ENCODE data around the gene ST6GALNAC6.
A peak's percentile ranks its signal among the peaks of the same experiment; 100 is the strongest.

Gene ST6GALNAC6

DNA sequence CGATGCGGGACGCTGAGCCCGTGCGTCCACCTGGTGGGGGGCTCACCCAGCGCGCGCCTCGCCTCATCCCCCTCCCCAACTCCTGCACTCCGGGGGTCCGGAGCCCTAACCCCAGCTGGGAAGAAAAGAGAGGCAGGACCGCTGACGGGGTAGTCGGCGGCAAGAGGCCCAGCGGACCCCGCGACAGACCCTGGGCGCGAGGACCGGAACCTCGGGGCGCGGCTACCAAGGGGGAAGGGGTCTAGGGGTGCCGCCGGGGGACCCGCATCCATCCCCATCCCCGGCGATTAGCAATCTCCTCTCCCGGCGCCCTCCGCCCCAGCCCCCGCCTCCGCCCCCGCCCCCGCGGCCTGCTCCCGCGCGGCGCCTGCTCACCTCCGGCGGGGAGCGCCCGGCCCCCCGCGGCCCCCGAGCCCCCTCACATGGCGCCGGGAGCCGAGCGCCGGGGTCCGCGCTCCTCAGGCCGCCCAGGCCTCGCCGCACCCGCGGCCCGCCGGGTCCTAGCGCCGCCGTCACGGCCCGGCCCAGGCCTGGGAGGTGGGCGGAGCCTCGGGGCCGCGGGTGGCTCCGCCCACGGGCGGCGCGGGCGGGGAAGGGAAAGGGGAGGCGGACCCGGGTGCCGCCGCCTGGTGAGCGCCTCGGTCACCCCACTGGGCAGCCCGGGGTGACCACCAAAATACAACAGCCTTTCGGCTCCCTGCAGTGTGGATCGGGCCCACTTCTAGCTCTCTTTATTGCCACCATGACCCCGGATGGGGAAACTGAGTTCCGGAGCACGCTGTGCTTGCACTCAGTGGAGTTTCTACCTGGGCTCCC lies at the start of gene ST6GALNAC6:
TSS of gene ST6GALNAC6 (minus strand) at position 476 of the 816 bp plus-strand sequence. CDS start 1,622 bp downstream, outside the sequence.
- DNase-seq = peak; percentile 30

DNA sequence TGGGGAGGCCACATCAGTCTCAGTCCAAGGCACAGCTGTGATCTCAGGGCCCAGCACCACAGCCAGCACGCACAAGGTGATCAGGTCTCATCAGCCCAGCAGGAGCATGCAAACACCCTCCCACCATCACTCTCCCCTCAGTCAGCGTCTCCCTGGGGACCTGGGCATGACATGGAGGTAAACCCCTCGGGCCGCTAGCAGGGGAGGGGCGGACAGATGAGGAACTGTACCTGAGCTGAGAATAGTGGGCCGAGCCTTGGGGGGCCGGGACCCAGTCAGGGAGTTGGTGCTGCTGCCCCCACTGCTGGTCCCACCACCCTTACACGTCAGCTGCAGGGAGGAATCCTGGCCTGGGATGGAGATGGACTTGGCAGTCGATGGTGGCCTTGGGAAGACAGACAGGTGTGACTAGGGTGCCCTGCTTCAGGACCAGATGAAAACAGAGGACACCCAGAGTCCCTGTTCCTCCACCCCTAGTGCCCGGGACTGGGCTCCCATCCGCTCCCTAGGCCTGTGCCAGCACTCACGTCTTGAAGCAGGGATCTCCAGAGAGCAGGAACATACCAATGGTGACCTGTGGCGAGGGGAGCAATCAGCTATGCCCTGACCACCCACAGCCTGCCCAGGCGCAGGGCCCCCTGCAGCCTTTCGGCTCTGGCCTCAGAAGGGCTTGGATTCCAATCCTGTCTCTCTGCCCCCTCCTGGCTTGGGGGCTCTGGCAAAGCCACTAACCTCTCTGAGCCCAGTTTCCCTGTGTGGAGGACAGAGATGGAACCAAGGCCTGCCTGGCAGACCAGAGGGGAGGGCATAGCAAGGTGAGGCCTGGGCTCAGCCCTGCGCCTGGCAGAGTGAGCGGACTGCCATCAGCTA lies 48.7 kb upstream of the ST6GALNAC6 start:
- no peak for DNase-seq

- no peak for DNase-seq
These were observed 47.3 kb upstream of the ST6GALNAC6 start for GRCh38 chr9:127946728-127947127.

DNA sequence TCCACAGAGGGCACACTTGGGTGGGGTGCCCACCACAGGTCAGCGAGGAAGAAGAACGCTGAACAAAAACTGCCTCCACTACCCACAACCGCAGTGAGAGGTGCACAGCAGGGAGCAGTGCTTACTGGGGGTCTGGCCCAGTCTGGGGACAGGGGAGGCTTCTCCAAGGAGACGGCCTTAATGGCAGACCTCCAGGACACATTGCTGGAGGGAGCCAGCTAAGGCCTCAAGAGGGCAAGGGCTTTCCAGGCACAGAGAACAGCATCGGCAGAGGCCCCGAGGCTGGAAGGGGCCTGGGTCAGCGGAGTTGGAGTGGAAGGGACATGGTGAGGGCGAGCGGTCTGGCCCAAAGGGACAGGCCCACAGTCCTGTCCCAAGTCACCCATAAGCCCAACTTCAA lies 46.5 kb upstream of the ST6GALNAC6 start:
- DNase-seq = no peak

- DNase-seq = no peak
These were observed 45.9 kb upstream of the ST6GALNAC6 start for GRCh38 chr9:127945338-127945737.

GRCh38 chr9:127944586-127945218 lies 45.3 kb upstream of the ST6GALNAC6 start:
- no peak for DNase-seq

DNA sequence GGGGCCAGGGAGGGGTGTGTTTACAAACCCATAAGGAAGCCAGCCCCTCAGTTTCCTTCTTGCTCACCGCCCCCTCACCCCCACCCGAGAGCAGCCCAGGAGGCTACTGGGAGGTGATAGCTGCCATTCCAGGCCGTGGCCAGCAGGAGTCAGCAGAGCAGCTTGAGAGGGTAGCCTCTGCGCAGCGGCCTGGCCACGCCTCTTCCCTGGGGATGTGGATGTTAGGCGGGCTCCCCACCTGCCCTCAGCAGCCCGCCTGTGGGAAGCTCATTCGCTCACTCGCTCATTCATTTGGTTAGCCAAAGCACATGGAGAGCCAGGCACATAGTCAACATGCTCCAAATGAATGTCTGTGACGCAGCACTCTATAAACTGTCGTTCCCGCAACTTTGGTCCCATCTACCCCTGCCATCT lies 44.3 kb upstream of the ST6GALNAC6 start:
- DNase-seq = peak; percentile 79

- no peak for DNase-seq
These were observed 43.7 kb upstream of the ST6GALNAC6 start for GRCh38 chr9:127943011-127943662.

DNA sequence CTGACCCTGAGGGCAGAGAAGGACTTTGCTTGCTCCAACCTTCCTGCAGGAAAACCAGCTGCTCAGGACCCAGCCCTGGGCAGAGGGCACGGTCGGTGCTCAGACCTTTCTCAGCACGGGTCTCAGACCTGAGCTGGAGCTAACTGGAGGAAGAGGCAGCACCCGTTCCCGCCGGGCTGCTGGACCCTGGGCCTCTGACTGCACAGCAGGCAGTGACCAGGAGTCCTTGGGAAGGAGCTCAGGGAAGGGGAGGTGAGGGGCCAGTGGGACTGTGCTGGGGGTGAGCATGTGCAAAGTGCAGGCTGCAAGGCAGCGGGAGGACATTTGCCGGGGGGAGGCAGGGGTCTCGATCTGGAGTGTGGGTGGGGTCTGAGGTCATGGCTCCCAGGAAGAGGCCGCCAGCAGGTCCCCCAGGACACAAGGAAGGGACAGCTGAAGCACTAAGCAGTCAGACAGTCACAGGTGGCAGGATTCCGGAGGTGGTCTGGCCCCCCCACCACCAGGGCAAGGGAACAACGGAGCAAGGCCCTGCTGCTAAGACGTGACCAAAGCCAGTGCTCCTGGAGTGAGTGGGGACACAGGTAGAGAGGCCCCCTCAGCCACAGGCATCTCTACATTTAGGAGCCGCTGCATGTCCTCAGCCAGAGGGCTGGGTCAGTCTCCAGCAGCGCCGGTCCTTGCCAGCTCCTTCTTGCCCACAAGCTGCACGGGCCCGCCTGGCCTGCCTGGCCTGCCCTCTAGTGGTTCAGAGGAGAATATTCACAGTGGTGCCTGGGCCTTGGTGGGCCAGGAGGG lies 43.0 kb upstream of the ST6GALNAC6 start:
- DNase-seq = peak; percentile 29

DNA sequence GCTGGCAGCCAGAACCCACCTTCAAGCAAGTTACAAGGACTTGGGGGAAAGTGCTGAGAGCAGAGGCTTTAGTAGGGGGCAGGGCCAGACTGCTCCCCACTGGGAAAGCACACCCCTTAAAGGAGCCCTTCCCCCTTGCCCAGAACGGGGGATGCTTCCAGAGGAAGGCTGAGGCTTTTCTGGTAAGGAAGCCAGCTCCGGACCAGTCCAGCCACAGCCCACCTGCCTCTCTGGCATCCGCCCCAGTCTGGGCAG lies 42.5 kb upstream of the ST6GALNAC6 start:
- no peak for DNase-seq

DNA sequence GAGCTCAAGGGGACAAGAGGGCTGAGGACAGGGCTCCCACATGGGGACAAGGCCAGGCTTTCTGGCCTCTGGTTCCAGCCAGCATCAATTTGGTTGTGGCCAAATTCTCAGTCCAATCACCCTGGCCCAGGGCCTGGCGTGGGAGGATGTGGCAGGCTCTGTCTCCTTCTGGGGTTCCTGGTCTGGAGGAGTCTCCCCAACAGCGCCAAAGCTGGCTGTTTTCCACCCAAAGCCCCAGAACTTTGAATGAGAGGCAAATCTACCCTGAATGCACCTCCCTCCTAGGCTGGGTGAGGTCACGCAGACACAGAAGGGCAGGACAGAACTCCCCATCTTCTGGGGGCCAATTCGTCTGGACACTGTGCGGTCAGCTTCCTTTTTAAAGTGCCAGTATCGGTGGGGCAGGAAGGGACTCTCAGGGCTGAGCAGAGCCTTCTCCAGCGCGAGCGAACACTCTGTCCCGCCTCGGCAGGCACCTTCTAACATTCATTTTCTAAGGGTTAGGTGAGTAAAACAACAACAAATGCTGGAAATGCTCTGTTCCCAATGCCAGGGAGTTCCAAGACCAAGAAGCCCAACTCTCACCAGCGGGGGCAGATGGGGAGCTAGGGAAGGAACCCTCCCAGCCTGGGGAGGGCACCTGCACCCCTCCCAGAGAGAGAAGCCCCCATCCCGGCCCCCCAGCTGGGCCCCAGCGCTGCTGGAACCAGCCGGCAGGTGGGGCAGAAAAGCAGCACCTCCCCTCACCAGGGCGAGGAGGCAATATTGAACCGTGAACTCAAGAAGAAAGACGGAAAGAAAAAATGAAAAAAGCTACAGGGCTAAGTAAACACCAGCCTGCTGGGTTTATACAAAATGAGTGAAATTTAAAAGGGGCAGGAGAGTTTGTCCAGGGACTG lies 41.9 kb upstream of the ST6GALNAC6 start:
- DNase-seq = no peak

- DNase-seq = no peak
These were observed 41.2 kb upstream of the ST6GALNAC6 start for GRCh38 chr9:127940593-127940992.

DNA sequence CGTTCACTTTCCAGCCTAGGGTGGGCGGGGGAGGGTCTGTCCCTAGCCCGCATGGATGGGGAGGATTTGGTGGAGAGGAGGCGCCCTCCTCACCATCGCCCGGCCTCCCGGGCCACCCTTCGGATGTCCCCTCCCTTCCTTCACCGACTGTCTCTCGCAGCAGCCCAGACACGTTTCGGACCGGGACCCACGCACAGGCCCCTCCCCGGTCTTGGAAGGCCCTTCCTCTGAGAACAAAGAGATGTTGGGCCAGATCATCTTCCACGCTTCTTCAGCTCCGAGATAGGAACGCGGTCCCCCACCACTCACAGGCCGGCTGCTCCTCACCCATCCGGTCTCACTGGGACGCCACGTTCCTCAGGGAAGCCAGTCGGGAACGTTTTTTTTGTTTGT lies 38.9 kb upstream of the ST6GALNAC6 start:
- DNase-seq = no peak

GRCh38 chr9:127937388-127938297 lies 38.2 kb upstream of the ST6GALNAC6 start, which contains the start of gene DPM2:
DPM2 (minus strand) TSS chr9:127937854; CDS start chr9:127937820, 34 bp downstream.
- DNase-seq = peak; percentile 75

- DNase-seq = no peak
These were observed 37.6 kb upstream of the ST6GALNAC6 start for GRCh38 chr9:127937056-127937387.

DNA sequence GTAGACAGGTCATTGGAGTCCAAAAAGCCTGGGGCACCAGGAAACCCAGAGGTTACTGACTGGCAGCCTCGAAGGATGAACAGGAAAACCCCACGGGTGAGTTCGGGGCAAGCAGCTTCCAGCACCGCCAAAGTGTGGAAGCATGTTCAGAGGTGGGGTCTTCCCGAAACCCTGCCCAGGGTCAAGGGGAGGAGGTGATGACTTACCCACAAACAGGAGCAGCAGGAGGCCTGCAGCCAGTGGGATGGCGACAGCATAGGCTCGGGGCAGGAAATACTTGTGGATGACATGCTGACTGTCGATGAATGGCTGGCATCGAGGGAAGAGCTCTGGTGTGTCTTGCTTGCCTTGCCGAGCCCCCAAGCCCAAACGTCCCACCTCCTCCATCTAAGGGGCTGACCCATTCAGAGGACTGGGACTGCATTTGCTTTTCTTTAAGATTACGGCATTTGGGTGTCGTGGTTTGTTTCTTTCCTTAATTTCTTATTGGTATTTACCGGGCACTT lies 37.0 kb upstream of the ST6GALNAC6 start:
- DNase-seq = no peak

DNA sequence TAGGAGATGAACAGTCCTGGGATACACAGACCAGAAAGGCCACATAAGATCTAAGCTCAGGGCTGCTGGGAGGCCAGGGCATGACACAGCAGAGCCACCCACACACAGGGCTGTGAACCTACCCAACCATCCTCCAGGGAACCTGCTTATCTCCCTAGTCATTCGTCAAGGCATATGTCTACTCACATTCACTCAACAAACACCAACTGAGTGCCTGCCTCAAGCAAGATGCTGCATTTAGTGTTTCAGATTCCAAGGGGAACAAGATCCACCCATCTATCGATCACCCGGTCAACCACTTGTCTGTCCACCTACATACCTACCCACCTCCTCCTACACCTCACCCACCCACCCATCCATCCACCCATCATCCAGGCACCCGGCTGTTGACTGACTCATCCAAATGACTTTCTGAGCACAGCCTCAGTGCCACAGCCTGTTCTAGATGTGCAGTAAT lies 36.4 kb upstream of the ST6GALNAC6 start:
- no peak for DNase-seq

DNA sequence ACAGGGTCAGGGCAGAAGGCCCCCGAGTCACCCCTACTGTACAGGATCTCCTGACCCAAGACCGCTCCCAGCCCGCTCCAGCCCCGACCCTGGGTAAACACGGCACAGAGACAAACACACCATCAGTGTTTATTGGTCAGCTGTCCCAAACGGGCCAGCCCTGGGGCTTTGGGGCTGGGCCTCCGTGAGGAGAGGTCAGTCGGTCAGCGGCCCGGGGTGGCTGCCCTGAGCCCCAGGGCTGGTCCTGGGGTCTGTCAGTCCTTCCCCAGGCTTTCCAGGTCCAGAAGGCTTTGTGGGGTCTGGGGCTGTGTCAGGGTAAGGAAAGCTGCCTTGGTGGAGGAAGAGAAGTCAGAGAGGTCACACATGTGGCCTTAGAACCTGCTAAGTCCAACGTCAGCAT lies 35.6 kb upstream of the ST6GALNAC6 start:
- DNase-seq = no peak

DNA sequence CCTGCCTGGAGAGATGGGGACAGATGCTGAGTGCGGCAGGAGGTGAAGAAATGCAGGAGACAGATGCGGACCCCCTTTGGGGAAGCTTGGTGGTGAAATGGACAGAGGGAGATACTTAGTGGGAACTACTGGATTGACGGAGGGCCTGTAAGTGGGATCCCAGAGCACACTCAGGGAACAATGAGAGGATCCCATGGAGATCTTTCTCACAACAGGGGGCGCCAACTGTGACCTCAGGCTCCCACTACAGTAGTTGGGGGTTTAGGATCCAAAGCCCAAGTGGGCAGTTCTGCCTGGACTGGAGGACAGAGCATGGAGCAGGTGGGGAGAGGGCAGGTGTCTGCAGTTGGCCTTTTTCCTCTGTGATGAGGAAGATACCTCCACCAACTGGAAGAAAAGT lies 34.8 kb upstream of the ST6GALNAC6 start:
- DNase-seq = no peak

Data from NCI-H510A treated with DMSO at 0.1 percent for 48 hours (cell line).